CD4-positive, alpha-beta T cell (primary cell): Measurements from ENCODE around the gene SPEM3. TPM values are rescaled to one million over a fixed set of nuclear protein-coding genes. Genes with fewer than 3 reads are reported as not detected.

Experiments used
- ATAC-seq: fragments of 200-7000 bp; cut with Tn5 transposase; one replicate; pipeline ENCODE4 v1.10.0; 2022; ENCODE audit warnings: mild to moderate bottlenecking; ENCODE audit not compliant: poor library complexity
- CTCF ChIA-PET: fragments of 350-600 bp; sonication (Branson Sonifier 250); formaldehyde crosslinking; loops from one replicate; lab custom pipeline; 2021; ENCODE audit warnings: antibody characterized with exemption, inconsistent platforms; lab: Charles Lee
- POLR2A ChIA-PET: fragments of 350-600 bp; sonication (Branson Sonifier 250); formaldehyde crosslinking; loops from one replicate; lab custom pipeline; 2021; ENCODE audit warnings: antibody characterized with exemption, inconsistent platforms; lab: Charles Lee
- DNase-seq, 14 experiments: peaks; one replicate each; pipeline ENCODE4 v3.0.0-alpha.2; 2013 to 2020; ENCODE audit warnings: mixed read lengths in 2 of 14
- H3K27ac ChIP-seq, 2 donors: one replicate each; pipeline versions ENCODE4 v1.5.1 to v1.7.0; 2013; ENCODE audit warnings: low read length in 2 of 2, low read depth in 1 of 2, mild to moderate bottlenecking in 1 of 2
- H3K27me3 ChIP-seq, 2 experiments: 1 replicate in 1 of 2; 2 replicates in 1 of 2; pipeline versions ENCODE4 v1.6.1 to v1.7.0; 2013; ENCODE audit warnings: low read length in 2 of 2, control low read depth in 1 of 2, mild to moderate bottlenecking in 1 of 2, moderate library complexity in 1 of 2; ENCODE audit not compliant: insufficient read depth in 2 of 2, control insufficient read depth in 1 of 2
- H3K36me3 ChIP-seq: one replicate; pipeline ENCODE4 v1.6.1; 2013; ENCODE audit warnings: low read length, control low read depth; ENCODE audit not compliant: insufficient read depth
- H3K4me1 ChIP-seq: one replicate; pipeline ENCODE4 v1.6.1; 2013; ENCODE audit warnings: low read length, control low read depth; ENCODE audit not compliant: insufficient read depth
- H3K4me3 ChIP-seq: one replicate; pipeline ENCODE4 v1.5.1; 2013; ENCODE audit warnings: mild to moderate bottlenecking, low read length, moderate library complexity
- H3K9me3 ChIP-seq, 2 experiments: 1 replicate in 1 of 2; 2 replicates in 1 of 2; pipeline versions ENCODE4 v1.6.1 to v1.7.0; 2013; ENCODE audit warnings: low read length in 2 of 2, mild to moderate bottlenecking in 2 of 2, control low read depth in 1 of 2, moderate library complexity in 1 of 2; ENCODE audit not compliant: control insufficient read depth in 1 of 2, insufficient read depth in 1 of 2
- H3K27ac Mint-ChIP-seq: one replicate; pipeline ENCODE4 v1.8.0; 2020; ENCODE audit warnings: mixed read lengths
- H3K27me3 Mint-ChIP-seq: one replicate; pipeline ENCODE4 v1.8.0; 2021; ENCODE audit warnings: mixed read lengths
- H3K36me3 Mint-ChIP-seq: one replicate; pipeline ENCODE4 v1.8.0; 2021; ENCODE audit warnings: low read depth, mixed read lengths
- H3K4me1 Mint-ChIP-seq: one replicate; pipeline ENCODE4 v1.8.0; 2021; ENCODE audit warnings: low read depth, mixed read lengths
- H3K4me3 Mint-ChIP-seq: one replicate; pipeline ENCODE4 v1.8.0; 2020; ENCODE audit warnings: mild to moderate bottlenecking, mixed read lengths
- H3K9me3 Mint-ChIP-seq: one replicate; pipeline ENCODE4 v1.8.0; 2020; ENCODE audit warnings: mixed read lengths
- CTCF ChIP-seq: fragments of 200-600 bp; IDR thresholded peaks from one replicate; pipeline ENCODE4 v1.8.0; 2022; ENCODE audit warnings: antibody characterized with exemption, mild to moderate bottlenecking
- intact Hi-C, 2 experiments: fragments of 100-400 bp; cut with DNase I in 1 of 2; cut with micrococcal nuclease in 1 of 2; formaldehyde crosslinking; loops; one replicate each; pipeline versions ENCODE4 v1.15.1 to v1.9.0; 2023 to 2025; cut with DNase I, micrococcal nuclease
- total RNA-seq, 174 experiments: library from RNA in 2 of 174; stranded (reverse) in 2 of 174; gene quantifications; one replicate each; pipeline ENCODE4 v1.2.3 and lab custom pipeline; 2021 to 2026

SPEM3 gene
- total RNA-seq, 2 experiments from 2014 or later = not detected

GRCh38 chr17:7413346-7413985 is 15.2 kb upstream of the SPEM3 start:
- H3K4me3 Mint-ChIP-seq = no peak overlapping the region
- Histone ChIP-seq H3K4me3 (no peak overlapping the region), H3K4me1 (peaks cover 7% of the 10 kb centered on the region), H3K36me3 (no peaks in the 10 kb centered on the region), H3K27me3 (no peaks in the 10 kb centered on the region), H3K9me3 (no peaks in the 10 kb centered on the region), H3K27ac (no peak overlapping the region)
- H3K4me1 Mint-ChIP-seq = peaks cover 4% of the 10 kb centered on the region
- DNase-seq (no peak), ATAC-seq (no peak)
- no peak for TF ChIP-seq CTCF
- no peaks in the 10 kb centered on the region for H3K27me3 Mint-ChIP-seq
- intact Hi-C loops = no loop called here
- ChIA-PET POLR2A (interaction anchor here (1.3 kb wide), 1 partner anchor 23 kb away, joined by 4 read pairs; no protein-coding TSS in a partner anchor), CTCF (no interaction called here)
- H3K9me3 Mint-ChIP-seq = no peaks in the 10 kb centered on the region
- no peaks in the 10 kb centered on the region for H3K36me3 Mint-ChIP-seq
- no peak overlapping the region for H3K27ac Mint-ChIP-seq

- H3K27me3 ChIP-seq = no peaks in the 10 kb centered on the region
- no peaks in the 10 kb centered on the region for H3K36me3 Mint-ChIP-seq
- H3K27me3 Mint-ChIP-seq = no peaks in the 10 kb centered on the region
- no peak overlapping the region for H3K27ac Mint-ChIP-seq
- no peaks in the 10 kb centered on the region for H3K9me3 Mint-ChIP-seq
- H3K4me1 ChIP-seq = no peaks in the 10 kb centered on the region
- ChIA-PET CTCF (no interaction called here), POLR2A (no interaction called here)
- no peak overlapping the region for H3K4me3 Mint-ChIP-seq
- H3K4me1 Mint-ChIP-seq = no peaks in the 10 kb centered on the region
- no peaks in the 10 kb centered on the region for H3K9me3 ChIP-seq
- intact Hi-C loops = loop anchor here in 1 of 2 experiments (5.0 kb wide), 1 partner anchor 58 kb away; the partner anchor contains the start of gene TMEM95
- DNase-seq (no peak), ATAC-seq (no peak)
- no peak overlapping the region for H3K27ac ChIP-seq
- TF ChIP-seq CTCF = no peak
- no peaks in the 10 kb centered on the region for H3K36me3 ChIP-seq
- no peak overlapping the region for H3K4me3 ChIP-seq
These were observed 13.8 kb upstream of the SPEM3 start for GRCh38 chr17:7414837-7415236.

- no peak for ATAC-seq
- ChIA-PET POLR2A (no interaction called here), CTCF (no interaction called here)
- DNase-seq = no peak
- TF ChIP-seq CTCF = no peak
- H3K27me3 Mint-ChIP-seq = no peaks in the 10 kb centered on the region
- no peaks in the 10 kb centered on the region for H3K36me3 Mint-ChIP-seq
- peaks cover 0 to 1% of the 10 kb centered on the region in 2 experiments for H3K9me3 ChIP-seq
- H3K4me3 ChIP-seq = no peak overlapping the region
- no peaks in the 10 kb centered on the region for H3K4me1 Mint-ChIP-seq
- H3K4me3 Mint-ChIP-seq = no peak overlapping the region
- no peak overlapping the region for H3K27ac Mint-ChIP-seq
- no peaks in the 10 kb centered on the region for H3K36me3 ChIP-seq
- H3K9me3 Mint-ChIP-seq = no peaks in the 10 kb centered on the region
- no peaks in the 10 kb centered on the region for H3K27me3 ChIP-seq
- intact Hi-C loops = loop anchor here in 1 of 2 experiments (5.0 kb wide), 1 partner anchor 58 kb away; the partner anchor contains the start of gene TMEM95
- H3K4me1 ChIP-seq = no peaks in the 10 kb centered on the region
- H3K27ac ChIP-seq = no peak overlapping the region
These were observed 12.9 kb upstream of the SPEM3 start for GRCh38 chr17:7415784-7416183.
